Measurements from ENCODE around the gene C1orf174. TPM values are rescaled to one million over a fixed set of nuclear protein-coding genes. Genes with fewer than 3 reads are reported as not detected.

Gene C1orf174
- total and polyA plus RNA-seq, 2 of the 13 experiments (the other 11 are each of a cell fraction or from before 2014, with no cell fraction given), result 21.6 to 31.4 TPM

GRCh38 chr1:3900150-3900968 is at the start of gene C1orf174 (continued):
- no peak for TF ChIP-seq LCORL (IDR thresholded peaks at IDR 0.05)
- TF ChIP-seq LCORL (CRISPR knock-in tag; IDR thresholded peaks at IDR 0.05), result no peak
- TF ChIP-seq, protein P1, sequence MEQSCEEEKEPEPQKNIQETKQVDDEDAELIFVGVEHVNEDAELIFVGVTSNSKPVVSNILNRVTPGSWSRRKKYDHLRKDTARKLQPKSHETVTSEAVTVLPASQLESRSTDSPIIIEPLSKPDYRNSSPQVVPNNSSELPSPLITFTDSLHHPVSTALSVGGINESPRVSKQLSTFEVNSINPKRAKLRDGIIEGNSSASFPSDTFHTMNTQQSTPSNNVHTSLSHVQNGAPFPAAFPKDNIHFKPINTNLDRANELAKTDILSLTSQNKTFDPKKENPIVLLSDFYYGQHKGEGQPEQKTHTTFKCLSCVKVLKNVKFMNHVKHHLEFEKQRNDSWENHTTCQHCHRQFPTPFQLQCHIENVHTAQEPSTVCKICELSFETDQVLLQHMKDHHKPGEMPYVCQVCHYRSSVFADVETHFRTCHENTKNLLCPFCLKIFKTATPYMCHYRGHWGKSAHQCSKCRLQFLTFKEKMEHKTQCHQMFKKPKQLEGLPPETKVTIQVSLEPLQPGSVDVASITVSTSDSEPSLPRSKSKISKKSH (CRISPR knock-in tag; IDR thresholded peaks at IDR 0.05; ENCODE audit: borderline replicate concordance), result no peak
- TF ChIP-seq ZNF367 (CRISPR knock-in tag; IDR thresholded peaks at IDR 0.05; ENCODE audit: borderline replicate concordance), result no peak
- TF ChIP-seq ZNF260 (CRISPR knock-in tag; IDR thresholded peaks at IDR 0.05; ENCODE audit: borderline replicate concordance, low read depth), result no peak
- TF ChIP-seq MTA3 (CRISPR knock-in tag; IDR thresholded peaks at IDR 0.05), result no peak
- TF ChIP-seq, protein P2, sequence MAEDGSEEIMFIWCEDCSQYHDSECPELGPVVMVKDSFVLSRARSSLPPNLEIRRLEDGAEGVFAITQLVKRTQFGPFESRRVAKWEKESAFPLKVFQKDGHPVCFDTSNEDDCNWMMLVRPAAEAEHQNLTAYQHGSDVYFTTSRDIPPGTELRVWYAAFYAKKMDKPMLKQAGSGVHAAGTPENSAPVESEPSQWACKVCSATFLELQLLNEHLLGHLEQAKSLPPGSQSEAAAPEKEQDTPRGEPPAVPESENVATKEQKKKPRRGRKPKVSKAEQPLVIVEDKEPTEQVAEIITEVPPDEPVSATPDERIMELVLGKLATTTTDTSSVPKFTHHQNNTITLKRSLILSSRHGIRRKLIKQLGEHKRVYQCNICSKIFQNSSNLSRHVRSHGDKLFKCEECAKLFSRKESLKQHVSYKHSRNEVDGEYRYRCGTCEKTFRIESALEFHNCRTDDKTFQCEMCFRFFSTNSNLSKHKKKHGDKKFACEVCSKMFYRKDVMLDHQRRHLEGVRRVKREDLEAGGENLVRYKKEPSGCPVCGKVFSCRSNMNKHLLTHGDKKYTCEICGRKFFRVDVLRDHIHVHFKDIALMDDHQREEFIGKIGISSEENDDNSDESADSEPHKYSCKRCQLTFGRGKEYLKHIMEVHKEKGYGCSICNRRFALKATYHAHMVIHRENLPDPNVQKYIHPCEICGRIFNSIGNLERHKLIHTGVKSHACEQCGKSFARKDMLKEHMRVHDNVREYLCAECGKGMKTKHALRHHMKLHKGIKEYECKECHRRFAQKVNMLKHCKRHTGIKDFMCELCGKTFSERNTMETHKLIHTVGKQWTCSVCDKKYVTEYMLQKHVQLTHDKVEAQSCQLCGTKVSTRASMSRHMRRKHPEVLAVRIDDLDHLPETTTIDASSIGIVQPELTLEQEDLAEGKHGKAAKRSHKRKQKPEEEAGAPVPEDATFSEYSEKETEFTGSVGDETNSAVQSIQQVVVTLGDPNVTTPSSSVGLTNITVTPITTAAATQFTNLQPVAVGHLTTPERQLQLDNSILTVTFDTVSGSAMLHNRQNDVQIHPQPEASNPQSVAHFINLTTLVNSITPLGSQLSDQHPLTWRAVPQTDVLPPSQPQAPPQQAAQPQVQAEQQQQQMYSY (CRISPR knock-in tag; IDR thresholded peaks at IDR 0.05), result 0 out of 2 replicates have a peak, but pooled peaks have one; percentile 4
- TF ChIP-seq ZSCAN12 (CRISPR knock-in tag; IDR thresholded peaks at IDR 0.05), result no peak
- peak; percentile 67; the same call in 1 of the 2 replicates for TF ChIP-seq REPIN1 (CRISPR knock-in tag; IDR thresholded peaks at IDR 0.05; ENCODE audit: borderline replicate concordance, low read depth)
- TF ChIP-seq ZNF563 (CRISPR knock-in tag; IDR thresholded peaks at IDR 0.05), result peak; percentile 72; the same call in 1 of the 2 replicates
- TF ChIP-seq, protein P3, sequence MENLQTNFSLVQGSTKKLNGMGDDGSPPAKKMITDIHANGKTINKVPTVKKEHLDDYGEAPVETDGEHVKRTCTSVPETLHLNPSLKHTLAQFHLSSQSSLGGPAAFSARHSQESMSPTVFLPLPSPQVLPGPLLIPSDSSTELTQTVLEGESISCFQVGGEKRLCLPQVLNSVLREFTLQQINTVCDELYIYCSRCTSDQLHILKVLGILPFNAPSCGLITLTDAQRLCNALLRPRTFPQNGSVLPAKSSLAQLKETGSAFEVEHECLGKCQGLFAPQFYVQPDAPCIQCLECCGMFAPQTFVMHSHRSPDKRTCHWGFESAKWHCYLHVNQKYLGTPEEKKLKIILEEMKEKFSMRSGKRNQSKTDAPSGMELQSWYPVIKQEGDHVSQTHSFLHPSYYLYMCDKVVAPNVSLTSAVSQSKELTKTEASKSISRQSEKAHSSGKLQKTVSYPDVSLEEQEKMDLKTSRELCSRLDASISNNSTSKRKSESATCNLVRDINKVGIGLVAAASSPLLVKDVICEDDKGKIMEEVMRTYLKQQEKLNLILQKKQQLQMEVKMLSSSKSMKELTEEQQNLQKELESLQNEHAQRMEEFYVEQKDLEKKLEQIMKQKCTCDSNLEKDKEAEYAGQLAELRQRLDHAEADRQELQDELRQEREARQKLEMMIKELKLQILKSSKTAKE (CRISPR knock-in tag; IDR thresholded peaks at IDR 0.05; ENCODE audit: borderline replicate concordance), result 0 out of 2 replicates have a peak, but pooled peaks have one; percentile 44
- peak; percentile 29; the same call in 1 of the 2 replicates for TF ChIP-seq MEIS1 (CRISPR knock-in tag; IDR thresholded peaks at IDR 0.05; ENCODE audit: borderline replicate concordance)
- no peak for TF ChIP-seq PTBP1 (IDR thresholded peaks at IDR 0.05; ENCODE audit: low read depth, low read length, poor library complexity, severe bottlenecking)
- no peak; the same call in 1 of the 2 replicates for TF ChIP-seq ZNF691 (CRISPR knock-in tag; IDR thresholded peaks at IDR 0.05; ENCODE audit: borderline replicate concordance, low read depth)
- TF ChIP-seq HDAC2 (CRISPR knock-in tag; IDR thresholded peaks at IDR 0.05), result peak; percentile 25
- TF ChIP-seq ZMYM2 (CRISPR knock-in tag; IDR thresholded peaks at IDR 0.05), result no peak
- no peak for TF ChIP-seq ZFYVE20 (CRISPR knock-in tag; IDR thresholded peaks at IDR 0.05; ENCODE audit: borderline replicate concordance, low read depth)
- TF ChIP-seq, protein P4, sequence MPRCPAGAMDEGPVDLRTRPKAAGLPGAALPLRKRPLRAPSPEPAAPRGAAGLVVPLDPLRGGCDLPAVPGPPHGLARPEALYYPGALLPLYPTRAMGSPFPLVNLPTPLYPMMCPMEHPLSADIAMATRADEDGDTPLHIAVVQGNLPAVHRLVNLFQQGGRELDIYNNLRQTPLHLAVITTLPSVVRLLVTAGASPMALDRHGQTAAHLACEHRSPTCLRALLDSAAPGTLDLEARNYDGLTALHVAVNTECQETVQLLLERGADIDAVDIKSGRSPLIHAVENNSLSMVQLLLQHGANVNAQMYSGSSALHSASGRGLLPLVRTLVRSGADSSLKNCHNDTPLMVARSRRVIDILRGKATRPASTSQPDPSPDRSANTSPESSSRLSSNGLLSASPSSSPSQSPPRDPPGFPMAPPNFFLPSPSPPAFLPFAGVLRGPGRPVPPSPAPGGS (CRISPR knock-in tag; IDR thresholded peaks at IDR 0.05), result no peak; the same call in 1 of the 2 replicates
